GM23338 (cell line): ENCODE data around the gene COP1. TPM values are rescaled to one million over a fixed set of nuclear protein-coding genes. Genes with fewer than 3 reads are reported as not detected.

ENCODE experiments used
- ATAC-seq: fragments of 200-7000 bp; cut with Tn5 transposase; 3 replicates; pipeline ENCODE4 v1.9.1; 2020
- DNase-seq: peaks from one replicate; pipeline ENCODE4 v3.0.0-alpha.2; 2015; ENCODE audit warnings: low spot score
- H2AFZ ChIP-seq: fragments of 200-600 bp; sonication (generic); 2 replicates; pipeline ENCODE4 v1.8.0; 2016; ENCODE audit warnings: antibody characterized with exemption, mild to moderate bottlenecking, moderate library complexity
- H3F3A ChIP-seq: fragments of 200-600 bp; sonication (generic); replicated peaks from 2 replicates; pipeline ENCODE4 v1.8.0; 2017; ENCODE audit warnings: antibody characterized with exemption, mixed run types, low read depth
- H3K27ac ChIP-seq: fragments of 200-600 bp; sonication (generic); 2 replicates; pipeline ENCODE4 v1.6.1; 2016; ENCODE audit warnings: low read depth
- H3K27me3 ChIP-seq: fragments of 200-600 bp; sonication (generic); 2 replicates; pipeline ENCODE4 v1.8.0; 2016; ENCODE audit warnings: mild to moderate bottlenecking, mixed run types, moderate library complexity; ENCODE audit not compliant: insufficient read depth
- H3K36me3 ChIP-seq: fragments of 200-600 bp; sonication (generic); 2 replicates; pipeline ENCODE4 v1.8.0; 2016; ENCODE audit warnings: mild to moderate bottlenecking; ENCODE audit not compliant: insufficient read depth
- H3K4me1 ChIP-seq: fragments of 200-600 bp; sonication (generic); 2 replicates; pipeline ENCODE4 v1.8.0; 2016; ENCODE audit warnings: mild to moderate bottlenecking, moderate library complexity; ENCODE audit not compliant: insufficient read depth
- H3K4me2 ChIP-seq: fragments of 200-600 bp; sonication (generic); 2 replicates; pipeline ENCODE4 v1.7.1; 2017; ENCODE audit warnings: mixed run types
- H3K4me3 ChIP-seq: fragments of 200-600 bp; sonication (generic); 2 replicates; pipeline ENCODE4 v1.6.1; 2016; ENCODE audit warnings: mixed run types
- H3K79me2 ChIP-seq: fragments of 200-600 bp; sonication (generic); replicated peaks from 2 replicates; pipeline ENCODE4 v1.8.0; 2017; ENCODE audit warnings: mild to moderate bottlenecking; ENCODE audit not compliant: insufficient read depth
- H3K9me2 ChIP-seq: fragments of 200-600 bp; sonication (generic); 2 replicates; pipeline ENCODE4 v1.8.0; 2017; ENCODE audit not compliant: insufficient read depth
- H4K20me1 ChIP-seq: fragments of 200-600 bp; sonication (generic); replicated peaks from 2 replicates; pipeline ENCODE4 v1.8.0; 2017; ENCODE audit warnings: mild to moderate bottlenecking; ENCODE audit not compliant: insufficient read depth
- H3K27ac Mint-ChIP-seq: 2 replicates; pipeline ENCODE4 v1.8.0; 2020; ENCODE audit warnings: inconsistent platforms, mild to moderate bottlenecking, moderate library complexity, mixed read lengths
- H3K27me3 Mint-ChIP-seq: 3 replicates; pipeline ENCODE4 v1.8.0; 2022; ENCODE audit warnings: low read depth, mild to moderate bottlenecking, moderate library complexity, mixed read lengths, inconsistent platforms; ENCODE audit not compliant: insufficient read depth, poor library complexity
- H3K36me3 Mint-ChIP-seq: 3 replicates; pipeline ENCODE4 v1.8.0; 2021; ENCODE audit warnings: low read depth, mild to moderate bottlenecking, inconsistent platforms, moderate library complexity, mixed read lengths
- H3K4me1 Mint-ChIP-seq: 3 replicates; pipeline ENCODE4 v1.8.0; 2020; ENCODE audit warnings: mild to moderate bottlenecking, inconsistent platforms, mixed read lengths
- H3K4me3 Mint-ChIP-seq: 3 replicates; pipeline ENCODE4 v1.8.0; 2021; ENCODE audit warnings: moderate library complexity, mild to moderate bottlenecking, inconsistent platforms, mixed read lengths
- H3K9me3 Mint-ChIP-seq: 3 replicates; pipeline ENCODE4 v1.8.0; 2020; ENCODE audit warnings: moderate library complexity, mild to moderate bottlenecking, inconsistent platforms, mixed read lengths
- CREB1 ChIP-seq: fragments of 250-450 bp; sonication (Bioruptor Pico); IDR thresholded peaks from 2 replicates; pipeline ENCODE4 v1.5.0; 2020; ENCODE audit warnings: low read depth, mild to moderate bottlenecking, moderate library complexity
- EZH2 ChIP-seq: fragments of 200-600 bp; sonication (generic); IDR thresholded peaks from one replicate; pipeline ENCODE4 v1.8.0; 2017; ENCODE audit warnings: antibody characterized with exemption, mild to moderate bottlenecking, low read depth; ENCODE audit not compliant: unreplicated experiment
- EZH2phosphoT487 ChIP-seq: fragments of 200-600 bp; sonication (generic); IDR thresholded peaks from one replicate; pipeline ENCODE4 v1.8.1; 2018; ENCODE audit warnings: antibody characterized with exemption; ENCODE audit not compliant: unreplicated experiment
- JUNB ChIP-seq: IDR thresholded peaks from one replicate; pipeline ENCODE4 v1.6.1; 2016; ENCODE audit warnings: antibody characterized with exemption; ENCODE audit not compliant: unreplicated experiment
- NANOG ChIP-seq: IDR thresholded peaks from 2 replicates; pipeline ENCODE4 v1.6.1; 2016; ENCODE audit warnings: antibody characterized with exemption, borderline replicate concordance
- POLR2AphosphoS5 ChIP-seq: IDR thresholded peaks from 2 replicates; pipeline ENCODE4 v1.6.1; 2016; ENCODE audit warnings: antibody characterized with exemption, low read depth
- STAT1 ChIP-seq: IDR thresholded peaks from one replicate; pipeline ENCODE4 v1.6.1; 2016; ENCODE audit warnings: antibody characterized with exemption; ENCODE audit not compliant: unreplicated experiment
- ZNF114 ChIP-seq: fragments of 250-450 bp; sonication (Bioruptor Pico); IDR thresholded peaks from 2 replicates; pipeline ENCODE4 v1.5.0; 2020; ENCODE audit warnings: mild to moderate bottlenecking, moderate library complexity
- ZNF331 ChIP-seq: fragments of 250-450 bp; sonication (Bioruptor Pico); IDR thresholded peaks from 2 replicates; pipeline ENCODE4 v1.5.0; 2020; ENCODE audit warnings: low read depth, mild to moderate bottlenecking, moderate library complexity
- polyA plus RNA-seq: library from polyadenylated mRNA; unstranded; fragments of >200 nt; fragmentation: Nextera tagmentation; extraction: Ambion mirVana; gene quantifications from 2 replicates; pipeline ENCODE4 v1.2.1, GENCODE V29; 2016
- total RNA-seq: library from RNA; depleted of rRNA; stranded (reverse); fragments of >200 nt; shearing (Covaris generic); gene quantifications from 2 replicates; pipeline ENCODE4 v1.2.3, GENCODE V29; 2014
- TF ChIP-seq, protein P1 (sequence below): IDR thresholded peaks from one replicate; pipeline ENCODE4 v1.6.1; 2018; ENCODE audit warnings: antibody characterized with exemption; ENCODE audit not compliant: unreplicated experiment
- TF ChIP-seq, protein P2 (sequence below): fragments of 250-450 bp; sonication (Bioruptor Pico); IDR thresholded peaks from 2 replicates; pipeline ENCODE4 v1.5.0; 2020; ENCODE audit warnings: mild to moderate bottlenecking, moderate library complexity

Gene COP1
- total and polyA plus RNA-seq, 2 experiments from 2014 or later = 54.0 to 54.9 TPM

DNA sequence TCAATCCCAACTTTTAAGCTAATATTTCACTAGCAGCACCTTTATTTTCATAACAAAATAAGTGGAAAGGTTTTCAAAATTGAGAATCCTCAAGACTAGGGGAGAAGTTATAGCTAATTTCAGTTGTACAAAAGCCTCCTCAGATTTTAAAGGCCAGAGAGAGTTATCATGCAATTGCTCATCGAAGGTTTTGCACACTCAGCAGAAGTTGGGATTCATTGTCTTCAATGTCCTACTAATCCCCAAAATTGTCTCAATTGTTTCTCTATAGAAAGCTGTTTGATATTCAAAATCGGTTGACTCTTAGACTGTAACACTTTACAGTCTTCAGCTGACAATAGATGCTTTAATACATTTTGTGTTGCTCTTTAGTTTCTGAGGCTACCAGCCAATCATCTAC is 293.0 kb downstream of the COP1 start (continued):
- TF ChIP-seq, protein P1, sequence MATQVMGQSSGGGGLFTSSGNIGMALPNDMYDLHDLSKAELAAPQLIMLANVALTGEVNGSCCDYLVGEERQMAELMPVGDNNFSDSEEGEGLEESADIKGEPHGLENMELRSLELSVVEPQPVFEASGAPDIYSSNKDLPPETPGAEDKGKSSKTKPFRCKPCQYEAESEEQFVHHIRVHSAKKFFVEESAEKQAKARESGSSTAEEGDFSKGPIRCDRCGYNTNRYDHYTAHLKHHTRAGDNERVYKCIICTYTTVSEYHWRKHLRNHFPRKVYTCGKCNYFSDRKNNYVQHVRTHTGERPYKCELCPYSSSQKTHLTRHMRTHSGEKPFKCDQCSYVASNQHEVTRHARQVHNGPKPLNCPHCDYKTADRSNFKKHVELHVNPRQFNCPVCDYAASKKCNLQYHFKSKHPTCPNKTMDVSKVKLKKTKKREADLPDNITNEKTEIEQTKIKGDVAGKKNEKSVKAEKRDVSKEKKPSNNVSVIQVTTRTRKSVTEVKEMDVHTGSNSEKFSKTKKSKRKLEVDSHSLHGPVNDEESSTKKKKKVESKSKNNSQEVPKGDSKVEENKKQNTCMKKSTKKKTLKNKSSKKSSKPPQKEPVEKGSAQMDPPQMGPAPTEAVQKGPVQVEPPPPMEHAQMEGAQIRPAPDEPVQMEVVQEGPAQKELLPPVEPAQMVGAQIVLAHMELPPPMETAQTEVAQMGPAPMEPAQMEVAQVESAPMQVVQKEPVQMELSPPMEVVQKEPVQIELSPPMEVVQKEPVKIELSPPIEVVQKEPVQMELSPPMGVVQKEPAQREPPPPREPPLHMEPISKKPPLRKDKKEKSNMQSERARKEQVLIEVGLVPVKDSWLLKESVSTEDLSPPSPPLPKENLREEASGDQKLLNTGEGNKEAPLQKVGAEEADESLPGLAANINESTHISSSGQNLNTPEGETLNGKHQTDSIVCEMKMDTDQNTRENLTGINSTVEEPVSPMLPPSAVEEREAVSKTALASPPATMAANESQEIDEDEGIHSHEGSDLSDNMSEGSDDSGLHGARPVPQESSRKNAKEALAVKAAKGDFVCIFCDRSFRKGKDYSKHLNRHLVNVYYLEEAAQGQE = no peak
- TF ChIP-seq STAT1 (no peak), ZNF331 (CRISPR knock-in tag) (no peak), JUNB (no peak), EZH2phosphoT487 (no peak), EZH2 (no peak), POLR2AphosphoS5 (no peak)

DNA sequence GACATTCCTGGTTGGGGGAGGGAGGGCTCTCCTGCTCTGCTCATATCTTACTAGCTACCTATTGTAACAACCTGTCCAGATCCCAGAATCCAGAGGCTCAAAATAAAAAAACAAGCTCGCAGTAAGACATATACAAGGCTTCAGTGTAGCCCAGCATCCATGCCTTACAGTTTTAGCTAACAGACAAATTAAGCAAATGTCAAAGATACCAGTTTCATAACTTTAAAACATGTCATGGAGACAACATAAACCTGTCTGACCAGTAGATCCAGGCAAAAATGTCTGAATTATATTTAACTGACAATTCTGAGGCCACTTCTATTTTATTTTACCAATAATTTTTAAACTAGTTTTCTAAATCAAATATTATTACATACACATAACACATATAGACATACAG is 295.9 kb downstream of the COP1 start:
- peaks cover 20% of the 10 kb centered on the region for H3K9me3 Mint-ChIP-seq
- Histone ChIP-seq H3K36me3 (no peaks in the 10 kb centered on the region), H3K27ac (no peak overlapping the region), H3K27me3 (peaks cover 100% of the 10 kb centered on the region), H3K4me3 (no peak overlapping the region), H3K4me1 (peaks cover 4% of the 10 kb centered on the region; the same call in 1 of the 2 replicates), H3F3A (no peaks in the 10 kb centered on the region), H4K20me1 (peaks cover 22% of the 10 kb centered on the region), H2AFZ (no peak overlapping the region), H3K79me2 (no peaks in the 10 kb centered on the region), H3K9me2 (no peaks in the 10 kb centered on the region), H3K4me2 (no peak overlapping the region)
- H3K27me3 Mint-ChIP-seq = peaks cover 94% of the 10 kb centered on the region
- H3K4me1 Mint-ChIP-seq = peaks cover 3% of the 10 kb centered on the region; the same call in 2 of the 3 replicates
- no peak for ATAC-seq
- no peak overlapping the region for H3K27ac Mint-ChIP-seq
- no peak overlapping the region for H3K4me3 Mint-ChIP-seq
- no peak for DNase-seq
- peaks cover 15% of the 10 kb centered on the region; the same call in 2 of the 3 replicates for H3K36me3 Mint-ChIP-seq
- TF ChIP-seq STAT1 (no peak), JUNB (no peak), CREB1 (CRISPR knock-in tag) (no peak), POLR2AphosphoS5 (no peak), EZH2 (no peak), EZH2phosphoT487 (no peak), NANOG (no peak), ZNF331 (CRISPR knock-in tag) (no peak), ZNF114 (CRISPR knock-in tag) (no peak)
- TF ChIP-seq, protein P1 = no peak
- TF ChIP-seq, protein P2, sequence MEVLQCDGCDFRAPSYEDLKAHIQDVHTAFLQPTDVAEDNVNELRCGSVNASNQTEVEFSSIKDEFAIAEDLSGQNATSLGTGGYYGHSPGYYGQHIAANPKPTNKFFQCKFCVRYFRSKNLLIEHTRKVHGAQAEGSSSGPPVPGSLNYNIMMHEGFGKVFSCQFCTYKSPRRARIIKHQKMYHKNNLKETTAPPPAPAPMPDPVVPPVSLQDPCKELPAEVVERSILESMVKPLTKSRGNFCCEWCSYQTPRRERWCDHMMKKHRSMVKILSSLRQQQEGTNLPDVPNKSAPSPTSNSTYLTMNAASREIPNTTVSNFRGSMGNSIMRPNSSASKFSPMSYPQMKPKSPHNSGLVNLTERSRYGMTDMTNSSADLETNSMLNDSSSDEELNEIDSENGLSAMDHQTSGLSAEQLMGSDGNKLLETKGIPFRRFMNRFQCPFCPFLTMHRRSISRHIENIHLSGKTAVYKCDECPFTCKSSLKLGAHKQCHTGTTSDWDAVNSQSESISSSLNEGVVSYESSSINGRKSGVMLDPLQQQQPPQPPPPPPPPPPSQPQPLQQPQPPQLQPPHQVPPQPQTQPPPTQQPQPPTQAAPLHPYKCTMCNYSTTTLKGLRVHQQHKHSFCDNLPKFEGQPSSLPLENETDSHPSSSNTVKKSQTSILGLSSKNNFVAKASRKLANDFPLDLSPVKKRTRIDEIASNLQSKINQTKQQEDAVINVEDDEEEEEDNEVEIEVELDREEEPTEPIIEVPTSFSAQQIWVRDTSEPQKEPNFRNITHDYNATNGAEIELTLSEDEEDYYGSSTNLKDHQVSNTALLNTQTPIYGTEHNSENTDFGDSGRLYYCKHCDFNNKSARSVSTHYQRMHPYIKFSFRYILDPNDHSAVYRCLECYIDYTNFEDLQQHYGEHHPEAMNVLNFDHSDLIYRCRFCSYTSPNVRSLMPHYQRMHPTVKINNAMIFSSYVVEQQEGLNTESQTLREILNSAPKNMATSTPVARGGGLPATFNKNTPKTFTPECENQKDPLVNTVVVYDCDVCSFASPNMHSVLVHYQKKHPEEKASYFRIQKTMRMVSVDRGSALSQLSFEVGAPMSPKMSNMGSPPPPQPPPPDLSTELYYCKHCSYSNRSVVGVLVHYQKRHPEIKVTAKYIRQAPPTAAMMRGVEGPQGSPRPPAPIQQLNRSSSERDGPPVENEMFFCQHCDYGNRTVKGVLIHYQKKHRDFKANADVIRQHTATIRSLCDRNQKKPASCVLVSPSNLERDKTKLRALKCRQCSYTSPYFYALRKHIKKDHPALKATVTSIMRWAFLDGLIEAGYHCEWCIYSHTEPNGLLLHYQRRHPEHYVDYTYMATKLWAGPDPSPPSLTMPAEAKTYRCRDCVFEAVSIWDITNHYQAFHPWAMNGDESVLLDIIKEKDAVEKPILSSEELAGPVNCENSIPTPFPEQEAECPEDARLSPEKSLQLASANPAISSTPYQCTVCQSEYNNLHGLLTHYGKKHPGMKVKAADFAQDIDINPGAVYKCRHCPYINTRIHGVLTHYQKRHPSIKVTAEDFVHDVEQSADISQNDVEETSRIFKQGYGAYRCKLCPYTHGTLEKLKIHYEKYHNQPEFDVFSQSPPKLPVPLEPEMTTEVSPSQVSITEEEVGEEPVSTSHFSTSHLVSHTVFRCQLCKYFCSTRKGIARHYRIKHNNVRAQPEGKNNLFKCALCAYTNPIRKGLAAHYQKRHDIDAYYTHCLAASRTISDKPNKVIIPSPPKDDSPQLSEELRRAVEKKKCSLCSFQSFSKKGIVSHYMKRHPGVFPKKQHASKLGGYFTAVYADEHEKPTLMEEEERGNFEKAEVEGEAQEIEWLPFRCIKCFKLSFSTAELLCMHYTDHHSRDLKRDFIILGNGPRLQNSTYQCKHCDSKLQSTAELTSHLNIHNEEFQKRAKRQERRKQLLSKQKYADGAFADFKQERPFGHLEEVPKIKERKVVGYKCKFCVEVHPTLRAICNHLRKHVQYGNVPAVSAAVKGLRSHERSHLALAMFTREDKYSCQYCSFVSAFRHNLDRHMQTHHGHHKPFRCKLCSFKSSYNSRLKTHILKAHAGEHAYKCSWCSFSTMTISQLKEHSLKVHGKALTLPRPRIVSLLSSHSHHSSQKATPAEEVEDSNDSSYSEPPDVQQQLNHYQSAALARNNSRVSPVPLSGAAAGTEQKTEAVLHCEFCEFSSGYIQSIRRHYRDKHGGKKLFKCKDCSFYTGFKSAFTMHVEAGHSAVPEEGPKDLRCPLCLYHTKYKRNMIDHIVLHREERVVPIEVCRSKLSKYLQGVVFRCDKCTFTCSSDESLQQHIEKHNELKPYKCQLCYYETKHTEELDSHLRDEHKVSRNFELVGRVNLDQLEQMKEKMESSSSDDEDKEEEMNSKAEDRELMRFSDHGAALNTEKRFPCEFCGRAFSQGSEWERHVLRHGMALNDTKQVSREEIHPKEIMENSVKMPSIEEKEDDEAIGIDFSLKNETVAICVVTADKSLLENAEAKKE = no peak
